ENCODE measurements around the gene ERBB4.

- no peak for TF ChIP-seq CTCF (IDR thresholded peaks at IDR 0.05)
- no peak for TF ChIP-seq POLR2A (IDR thresholded peaks at IDR 0.05)
Measured at GRCh38 chr2:212032536-212033219, 505.9 kb downstream of the ERBB4 start.

Measured in ovary (tissue), 3 donors.